ENCODE measurements around the gene MSL2. TPM values are rescaled to one million over a fixed set of nuclear protein-coding genes. Genes with fewer than 3 reads are reported as not detected.
"Not testable (repeated sequence)": the region's sequence is repeated elsewhere in the genome, so short reads cannot be mapped to it uniquely, and the experiment has no call there.

Gene MSL2
- total RNA-seq, result 10 to 100 TPM; 42.8 to 47.2 (median 46.8) TPM

- peaks cover 2% of the 10 kb centered on the region for H3K27me3 Mint-ChIP-seq (ENCODE audit: low read depth)
- DNase-seq (no peak), ATAC-seq (peak in 1 of 2 donors; percentile 35)
- peak within 1 kb of the TSS; percentile 99 for H3K4me3 Mint-ChIP-seq
- no peaks in the 10 kb centered on the region for H3K9me3 Mint-ChIP-seq
- H3K36me3 Mint-ChIP-seq (ENCODE audit: insufficient read depth), result peaks cover 10% of the 10 kb centered on the region
- H3K4me1 Mint-ChIP-seq (ENCODE audit: low read depth), result peaks cover 38% of the 10 kb centered on the region
Observed at GRCh38 chr3:136196064-136196400, at the start of gene MSL2. Gene MSL2, minus strand, starts transcription at chr3:136196335. Its CDS starts 1,222 bp downstream, at chr3:136195113.

DNA sequence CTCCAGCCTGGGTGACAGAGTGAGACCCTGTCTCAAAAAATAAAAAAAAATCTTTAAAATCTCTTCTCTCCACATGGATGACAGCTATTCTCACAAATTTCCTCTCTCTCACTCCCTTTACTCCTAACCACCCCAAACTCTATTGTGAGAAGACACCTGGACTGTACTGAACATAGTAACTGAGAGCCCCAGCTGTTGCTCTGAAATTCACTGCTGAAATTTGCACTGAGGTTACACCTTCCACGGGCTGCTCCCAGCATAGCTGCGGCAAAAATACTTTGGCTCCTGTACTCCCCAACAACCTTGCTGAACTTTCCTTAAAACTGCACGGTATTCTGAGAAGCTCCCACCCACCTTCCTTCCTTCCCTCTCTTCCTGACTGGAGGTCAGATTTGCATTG, 49.6 kb upstream of the MSL2 start:
- H3K4me3 Mint-ChIP-seq, result no peak overlapping the region
- no peaks in the 10 kb centered on the region for H3K36me3 Mint-ChIP-seq (ENCODE audit: insufficient read depth)
- H3K4me1 Mint-ChIP-seq (ENCODE audit: low read depth), result peaks cover 7% of the 10 kb centered on the region

GRCh38 chr3:136239094-136239493, 43.0 kb upstream of the MSL2 start:
- H3K36me3 Mint-ChIP-seq (ENCODE audit: insufficient read depth), result no peaks in the 10 kb centered on the region

More for the DNA sequence above, 49.6 kb upstream of the MSL2 start:
- ATAC-seq (no peak), DNase-seq (no peak)
- H3K27me3 Mint-ChIP-seq (ENCODE audit: low read depth), result peaks cover 1% of the 10 kb centered on the region
- H3K9me3 Mint-ChIP-seq, result no peaks in the 10 kb centered on the region

DNA sequence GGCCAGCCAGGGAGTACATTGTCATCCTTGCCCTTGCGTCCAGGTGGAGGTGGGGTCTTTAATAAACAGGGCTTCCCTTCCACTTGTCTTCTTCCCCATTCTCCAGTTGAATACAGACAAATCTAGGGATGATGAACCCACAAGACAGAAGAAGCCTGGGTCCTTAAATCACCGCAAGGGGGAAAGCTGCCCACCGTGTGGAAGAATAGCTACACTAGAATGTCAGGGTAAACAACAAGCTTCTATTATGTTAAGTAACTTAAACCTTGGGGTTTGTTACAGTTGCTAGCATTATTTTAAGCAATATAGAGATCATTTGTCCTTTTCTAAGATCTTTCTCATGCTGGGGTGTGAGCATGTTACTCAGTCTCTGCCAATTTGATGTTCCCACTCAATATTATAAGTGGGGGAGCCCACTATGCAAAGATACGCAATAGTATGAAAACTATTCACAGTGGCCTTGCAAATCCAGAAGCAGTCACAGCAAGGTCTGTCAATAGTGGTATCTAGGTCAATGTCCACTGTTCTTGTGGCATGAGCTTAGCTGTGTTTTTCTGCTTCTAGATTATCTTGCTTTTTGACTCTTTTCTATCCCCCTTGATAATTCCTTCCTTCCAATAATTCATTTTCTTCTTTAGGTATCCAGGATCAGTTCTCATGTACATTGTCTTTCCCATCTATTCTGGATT, 42.0 kb upstream of the MSL2 start:
- H3K4me3 Mint-ChIP-seq, result no peak overlapping the region
- H3K9me3 Mint-ChIP-seq, result no peaks in the 10 kb centered on the region
- H3K27me3 Mint-ChIP-seq (ENCODE audit: low read depth), result peaks cover 6% of the 10 kb centered on the region
- DNase-seq (no peak), ATAC-seq (no peak)
- H3K4me1 Mint-ChIP-seq (ENCODE audit: low read depth), result no peaks in the 10 kb centered on the region
- no peaks in the 10 kb centered on the region for H3K36me3 Mint-ChIP-seq (ENCODE audit: insufficient read depth)

More at GRCh38 chr3:136239094-136239493, 43.0 kb upstream of the MSL2 start:
- ATAC-seq, result no peak
- no peaks in the 10 kb centered on the region for H3K4me1 Mint-ChIP-seq (ENCODE audit: low read depth)
- no peak overlapping the region for H3K4me3 Mint-ChIP-seq
- H3K9me3 Mint-ChIP-seq, result no peaks in the 10 kb centered on the region
- no peak for DNase-seq
- H3K27me3 Mint-ChIP-seq (ENCODE audit: low read depth), result peaks cover 7% of the 10 kb centered on the region

- no peak overlapping the region for H3K4me3 Mint-ChIP-seq
- no peak for ATAC-seq
Observed at GRCh38 chr3:136237103-136237502, 41.0 kb upstream of the MSL2 start.

GRCh38 chr3:136236109-136236508, 40.0 kb upstream of the MSL2 start:
- Mint-ChIP-seq H3K4me3 (no peak overlapping the region), H3K9me3 (no peaks in the 10 kb centered on the region), H3K4me1 (ENCODE audit: low read depth) (no peaks in the 10 kb centered on the region), H3K27me3 (ENCODE audit: low read depth) (peaks cover 5% of the 10 kb centered on the region), H3K36me3 (ENCODE audit: insufficient read depth) (no peaks in the 10 kb centered on the region)
- no peak for ATAC-seq
- DNase-seq, result no peak

More at GRCh38 chr3:136237103-136237502, 41.0 kb upstream of the MSL2 start:
- H3K36me3 Mint-ChIP-seq (ENCODE audit: insufficient read depth), result no peaks in the 10 kb centered on the region
- H3K9me3 Mint-ChIP-seq, result no peaks in the 10 kb centered on the region
- H3K4me1 Mint-ChIP-seq (ENCODE audit: low read depth), result no peaks in the 10 kb centered on the region
- H3K27me3 Mint-ChIP-seq (ENCODE audit: low read depth), result peaks cover 5% of the 10 kb centered on the region
- no peak for DNase-seq

- H3K4me1 Mint-ChIP-seq (ENCODE audit: low read depth), result no peaks in the 10 kb centered on the region
- DNase-seq (no peak), ATAC-seq (no peak)
- H3K27me3 Mint-ChIP-seq (ENCODE audit: low read depth), result peaks cover 5% of the 10 kb centered on the region
- H3K9me3 Mint-ChIP-seq, result no peaks in the 10 kb centered on the region
- no peak overlapping the region for H3K4me3 Mint-ChIP-seq
- no peaks in the 10 kb centered on the region for H3K36me3 Mint-ChIP-seq (ENCODE audit: insufficient read depth)
Observed at GRCh38 chr3:136235545-136235944, 39.4 kb upstream of the MSL2 start.

DNA sequence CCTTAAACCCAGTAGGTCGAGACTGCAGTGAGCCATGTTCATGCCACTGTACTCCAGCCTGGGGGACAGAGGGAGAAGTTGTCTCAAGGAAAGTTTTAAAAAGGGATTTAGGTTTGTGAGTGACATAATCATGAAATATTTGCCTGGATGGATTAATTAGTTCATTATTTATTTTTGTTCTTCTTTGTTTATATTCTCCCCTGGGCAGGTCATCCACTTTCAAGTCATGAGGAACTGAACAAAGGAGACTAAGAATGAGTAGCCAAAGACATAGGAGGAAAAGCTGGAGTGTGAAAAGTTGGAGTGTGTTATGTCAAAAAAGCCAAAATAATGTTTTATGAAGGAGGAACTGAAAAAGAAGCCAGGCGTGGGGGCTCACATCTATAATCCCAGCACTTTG, 36.3 kb upstream of the MSL2 start:
- Mint-ChIP-seq H3K27me3 (ENCODE audit: low read depth) (no peaks in the 10 kb centered on the region), H3K4me3 (no peak overlapping the region), H3K36me3 (ENCODE audit: insufficient read depth) (no peaks in the 10 kb centered on the region), H3K4me1 (ENCODE audit: low read depth) (no peaks in the 10 kb centered on the region), H3K9me3 (no peaks in the 10 kb centered on the region)
- no peak for DNase-seq
- no peak for ATAC-seq

DNA sequence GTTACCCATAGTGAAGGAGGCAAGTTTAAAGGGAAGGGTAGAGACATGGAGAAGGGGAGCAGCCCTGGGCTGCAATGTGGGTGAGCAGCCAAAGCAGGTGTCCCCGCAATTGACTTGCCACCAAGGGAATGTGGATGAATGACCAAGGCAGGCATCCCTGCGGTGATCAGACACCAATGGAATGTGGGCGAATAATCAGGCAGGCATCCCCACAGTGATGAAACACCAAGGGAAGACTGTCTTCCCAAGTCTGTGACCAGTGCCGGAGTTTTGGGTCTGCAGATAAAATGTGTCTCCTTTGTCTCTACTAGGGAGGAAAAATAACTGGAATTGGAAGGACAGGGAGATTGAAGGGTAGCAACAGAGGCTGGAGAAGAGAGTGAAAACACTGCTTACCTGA, 26.6 kb upstream of the MSL2 start:
- DNase-seq; H3K9me3 Mint-ChIP-seq; ATAC-seq; H3K4me3 Mint-ChIP-seq; H3K36me3 Mint-ChIP-seq (ENCODE audit: insufficient read depth); H3K4me1 Mint-ChIP-seq (ENCODE audit: low read depth): not testable (repeated sequence)
- H3K27me3 Mint-ChIP-seq (ENCODE audit: low read depth), result peaks cover 14% of the 10 kb centered on the region

DNA sequence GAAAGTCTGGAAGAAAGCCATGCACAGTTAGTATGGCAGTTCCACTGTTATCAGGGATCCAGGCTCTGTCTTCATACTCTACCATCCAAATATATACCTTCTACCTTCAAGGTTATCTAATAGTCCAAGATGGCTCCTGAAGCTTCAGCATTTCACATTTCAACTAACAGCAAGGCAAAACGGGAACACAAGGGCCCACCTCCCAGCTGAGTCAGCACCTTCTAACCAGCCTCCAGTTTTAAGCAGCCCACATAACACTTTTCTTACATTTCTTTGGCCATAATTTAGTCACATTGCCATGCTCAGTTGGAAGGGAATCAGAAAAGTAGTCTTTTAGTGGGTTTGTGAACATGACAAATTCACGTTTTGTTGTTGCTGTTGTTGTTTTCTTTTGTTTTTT, 15.4 kb upstream of the MSL2 start:
- no peaks in the 10 kb centered on the region for H3K36me3 Mint-ChIP-seq (ENCODE audit: insufficient read depth)
- ATAC-seq (no peak), DNase-seq (no peak)
- no peaks in the 10 kb centered on the region for H3K9me3 Mint-ChIP-seq
- peaks cover 9% of the 10 kb centered on the region for H3K27me3 Mint-ChIP-seq (ENCODE audit: low read depth)
- H3K4me3 Mint-ChIP-seq, result no peak overlapping the region
- H3K4me1 Mint-ChIP-seq (ENCODE audit: low read depth), result no peaks in the 10 kb centered on the region

DNA sequence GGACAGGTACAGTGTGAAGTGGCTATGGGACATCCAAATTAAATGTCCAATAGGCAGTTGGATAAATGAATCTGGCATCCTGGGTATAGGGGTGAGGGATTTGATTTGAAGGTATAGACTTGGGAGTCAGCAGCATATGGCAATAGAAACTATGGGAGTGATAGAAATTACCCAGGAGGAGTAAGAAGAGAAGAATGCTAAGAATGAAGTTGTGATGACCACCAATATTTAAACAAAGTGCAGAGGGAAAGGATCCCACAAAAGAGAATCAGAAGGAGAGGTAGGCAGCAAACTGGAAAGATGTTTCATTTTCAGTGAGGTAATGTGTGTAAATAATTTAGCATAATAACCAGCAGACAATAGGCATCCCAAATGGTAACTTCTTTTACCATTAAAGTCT, 13.8 kb upstream of the MSL2 start:
- H3K27me3 Mint-ChIP-seq (ENCODE audit: low read depth), result peaks cover 15% of the 10 kb centered on the region
- no peaks in the 10 kb centered on the region for H3K4me1 Mint-ChIP-seq (ENCODE audit: low read depth)
- no peak for DNase-seq
- ATAC-seq, result no peak
- no peaks in the 10 kb centered on the region for H3K36me3 Mint-ChIP-seq (ENCODE audit: insufficient read depth)
- H3K9me3 Mint-ChIP-seq, result no peaks in the 10 kb centered on the region
- H3K4me3 Mint-ChIP-seq, result no peak overlapping the region

- no peak for ATAC-seq
- no peak overlapping the region for H3K4me3 Mint-ChIP-seq
- H3K9me3 Mint-ChIP-seq, result no peaks in the 10 kb centered on the region
- no peak for DNase-seq
- H3K36me3 Mint-ChIP-seq (ENCODE audit: insufficient read depth), result no peaks in the 10 kb centered on the region
- no peaks in the 10 kb centered on the region for H3K4me1 Mint-ChIP-seq (ENCODE audit: low read depth)
- peaks cover 15% of the 10 kb centered on the region for H3K27me3 Mint-ChIP-seq (ENCODE audit: low read depth)
Observed at GRCh38 chr3:136207489-136208115, 11.5 kb upstream of the MSL2 start.

DNA sequence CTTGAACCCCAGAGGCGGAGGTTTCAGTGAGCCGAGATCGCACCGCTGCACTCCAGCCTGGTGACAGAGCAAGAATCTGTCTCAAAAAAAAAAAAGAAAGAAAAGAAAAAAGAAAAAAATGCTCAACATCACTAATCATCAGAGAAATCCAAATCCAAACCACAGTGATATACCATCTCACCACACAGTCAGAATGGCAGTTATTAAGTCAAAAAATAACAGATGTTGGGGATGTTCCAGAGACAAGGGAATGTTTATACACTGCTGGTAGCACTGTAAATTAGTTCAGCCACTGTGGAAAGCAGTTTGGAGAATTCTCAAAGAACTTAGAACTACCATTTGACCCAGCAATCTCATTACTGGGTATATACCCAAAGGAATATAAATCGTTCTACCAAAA, 3.1 kb upstream of the MSL2 start:
- DNase-seq; H3K36me3 Mint-ChIP-seq (ENCODE audit: insufficient read depth); H3K4me3 Mint-ChIP-seq; H3K9me3 Mint-ChIP-seq; ATAC-seq; H3K27me3 Mint-ChIP-seq (ENCODE audit: low read depth): not testable (repeated sequence)
- H3K4me1 Mint-ChIP-seq (ENCODE audit: low read depth), result peaks cover 13% of the 10 kb centered on the region

DNA sequence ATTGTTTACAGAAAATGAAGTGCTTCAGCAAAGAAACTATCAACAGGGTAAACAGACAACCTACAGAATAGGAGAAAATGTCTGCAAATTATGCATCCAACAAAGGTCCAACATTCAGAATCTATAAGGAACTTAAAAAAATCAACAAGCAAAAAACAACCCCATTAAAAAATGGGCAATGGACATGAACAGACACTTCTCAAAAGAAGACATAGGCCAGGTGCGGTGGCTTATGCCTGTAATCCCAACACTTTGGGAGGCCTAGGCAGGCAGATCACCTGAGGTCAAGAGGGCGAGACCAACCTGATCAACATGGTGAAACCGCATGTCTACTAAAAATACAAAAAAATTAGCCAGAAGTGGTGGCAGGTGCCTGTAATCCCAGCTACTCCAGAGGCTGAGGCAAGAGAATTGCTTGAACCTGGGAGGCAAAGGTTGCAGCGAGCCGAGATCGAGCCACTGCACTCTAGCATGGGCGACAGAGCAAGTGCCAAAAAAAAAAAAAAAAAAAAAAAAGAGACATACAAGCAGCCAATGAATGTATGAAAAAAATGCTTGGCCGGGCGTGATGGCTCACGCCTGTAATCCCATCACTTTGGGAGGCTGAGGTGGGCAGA, 2.4 kb upstream of the MSL2 start:
- H3K4me1 Mint-ChIP-seq (ENCODE audit: low read depth), result peaks cover 15% of the 10 kb centered on the region
- ATAC-seq; H3K9me3 Mint-ChIP-seq; H3K4me3 Mint-ChIP-seq; H3K36me3 Mint-ChIP-seq (ENCODE audit: insufficient read depth); DNase-seq; H3K27me3 Mint-ChIP-seq (ENCODE audit: low read depth): not testable (repeated sequence)
